HEK293 (cell line): ENCODE measurements around the gene MRPL32.

ENCODE experiments used
- CTCF ChIA-PET: fragments of 350-600 bp; formaldehyde crosslinking; extraction: SDS; loops from one replicate; lab custom pipeline; 2021; ENCODE audit warnings: antibody characterized with exemption; lab: Yijun Ruan, JAX
- POLR2A ChIA-PET: fragments of 300-600 bp; formaldehyde crosslinking; extraction: SDS; loops from one replicate; lab custom pipeline; 2020; ENCODE audit warnings: antibody characterized with exemption, inconsistent platforms; lab: Yijun Ruan, JAX
- H3K27ac ChIP-seq: fragments of 200-500 bp; sonication (Bioruptor generic); 2 replicates; pipeline ENCODE4 v1.5.1; 2014; ENCODE audit warnings: low read depth, low read length, control low read depth, inconsistent platforms; ENCODE audit errors: extremely low read depth
- H3K36me3 ChIP-seq, 2 experiments: fragments of 200-500 bp in 1 of 2; sonication (Bioruptor generic) in 1 of 2; 1 replicate in 1 of 2; 2 replicates in 1 of 2; pipeline ENCODE4 v1.5.1; 2014 to 2017; ENCODE audit warnings: inconsistent platforms in 2 of 2, low read length in 2 of 2; ENCODE audit not compliant: control insufficient read depth in 2 of 2, insufficient read depth in 1 of 2
- H3K4me1 ChIP-seq: fragments of 200-500 bp; sonication (Bioruptor generic); 2 replicates; pipeline ENCODE4 v1.5.1; 2014; ENCODE audit warnings: mild to moderate bottlenecking, low read length, inconsistent platforms; ENCODE audit not compliant: control insufficient read depth, insufficient read depth
- H3K4me3 ChIP-seq: 2 replicates; pipeline ENCODE4 v1.5.1; 2011; ENCODE audit warnings: low read depth, mild to moderate bottlenecking, control low read depth, low read length, moderate library complexity
- H3K9me3 ChIP-seq: fragments of 200-500 bp; sonication (Bioruptor generic); 2 replicates; pipeline ENCODE4 v1.5.1; 2014; ENCODE audit warnings: low read depth, low read length, inconsistent platforms; ENCODE audit not compliant: control insufficient read depth, insufficient read depth
- ATF2 ChIP-seq: fragments of 450-650 bp; formaldehyde crosslinking; IDR thresholded peaks from 2 replicates; pipeline ENCODE4 v1.5.1; 2016; ENCODE audit warnings: missing biosample characterization, missing genetic modification characterization, low read depth
- EGR2 ChIP-seq: fragments of 450-650 bp; formaldehyde crosslinking; IDR thresholded peaks from 2 replicates; pipeline ENCODE4 v1.5.1; 2016; ENCODE audit warnings: low read depth, missing biosample characterization, missing genetic modification characterization
- INSM2 ChIP-seq: fragments of 450-650 bp; formaldehyde crosslinking; IDR thresholded peaks from 2 replicates; pipeline ENCODE4 v1.5.1; 2016; ENCODE audit warnings: missing biosample characterization, missing genetic modification characterization
- KLF16 ChIP-seq: fragments of 450-650 bp; formaldehyde crosslinking; IDR thresholded peaks from 2 replicates; pipeline ENCODE4 v1.5.1; 2017; ENCODE audit warnings: missing biosample characterization, missing genetic modification characterization
- KLF8 ChIP-seq: fragments of 450-650 bp; formaldehyde crosslinking; IDR thresholded peaks from 2 replicates; pipeline ENCODE4 v1.5.1; 2016; ENCODE audit warnings: missing biosample characterization, missing genetic modification characterization
- PRDM1 ChIP-seq: fragments of 450-650 bp; formaldehyde crosslinking; IDR thresholded peaks from 2 replicates; pipeline ENCODE4; 2016; ENCODE audit warnings: missing biosample characterization, missing genetic modification characterization
- SP3 ChIP-seq: fragments of 450-650 bp; formaldehyde crosslinking; IDR thresholded peaks from 2 replicates; pipeline ENCODE4 v1.5.1; 2016; ENCODE audit warnings: missing biosample characterization, missing genetic modification characterization
- ZBTB11 ChIP-seq: fragments of 450-650 bp; formaldehyde crosslinking; conservative IDR thresholded peaks from 2 replicates; pipeline ENCODE4 v1.5.1; 2016; ENCODE audit warnings: low read depth, missing biosample characterization, missing genetic modification characterization
- ZBTB17 ChIP-seq: fragments of 450-650 bp; formaldehyde crosslinking; IDR thresholded peaks from 2 replicates; pipeline ENCODE4 v1.5.1; 2016; ENCODE audit warnings: missing biosample characterization, missing genetic modification characterization
- ZBTB20 ChIP-seq: fragments of 450-650 bp; formaldehyde crosslinking; IDR thresholded peaks from 2 replicates; pipeline ENCODE4 v1.5.1; 2016; ENCODE audit warnings: missing biosample characterization, missing genetic modification characterization
- ZBTB48 ChIP-seq: fragments of 450-650 bp; formaldehyde crosslinking; IDR thresholded peaks from 2 replicates; pipeline ENCODE4 v1.5.1; 2016; ENCODE audit warnings: missing biosample characterization, missing genetic modification characterization
- ZBTB6 ChIP-seq: fragments of 450-650 bp; formaldehyde crosslinking; IDR thresholded peaks from 2 replicates; pipeline ENCODE4 v1.5.1; 2017; ENCODE audit warnings: missing biosample characterization, missing genetic modification characterization
- ZNF157 ChIP-seq: fragments of 450-650 bp; formaldehyde crosslinking; IDR thresholded peaks from 2 replicates; pipeline ENCODE4 v1.5.1; 2016; ENCODE audit warnings: missing biosample characterization, missing genetic modification characterization
- ZNF16 ChIP-seq: fragments of 450-650 bp; formaldehyde crosslinking; IDR thresholded peaks from 2 replicates; pipeline ENCODE4 v1.5.1; 2016; ENCODE audit warnings: low read depth, missing biosample characterization, missing genetic modification characterization
- ZNF302 ChIP-seq: fragments of 450-650 bp; formaldehyde crosslinking; IDR thresholded peaks from 2 replicates; pipeline ENCODE4 v1.5.1; 2016; ENCODE audit warnings: missing biosample characterization, missing genetic modification characterization, low read depth
- ZNF311 ChIP-seq: fragments of 450-650 bp; formaldehyde crosslinking; IDR thresholded peaks from 2 replicates; pipeline ENCODE4 v1.5.1; 2017; ENCODE audit warnings: missing biosample characterization, missing genetic modification characterization, borderline replicate concordance
- ZNF324 ChIP-seq: fragments of 450-650 bp; formaldehyde crosslinking; IDR thresholded peaks from 2 replicates; pipeline ENCODE4 v1.5.1; 2016; ENCODE audit warnings: missing biosample characterization, missing genetic modification characterization
- ZNF366 ChIP-seq: fragments of 450-650 bp; formaldehyde crosslinking; conservative IDR thresholded peaks from 2 replicates; pipeline ENCODE4 v1.5.1; 2016; ENCODE audit warnings: missing biosample characterization, missing genetic modification characterization
- ZNF394 ChIP-seq: fragments of 450-650 bp; formaldehyde crosslinking; IDR thresholded peaks from 2 replicates; pipeline ENCODE4 v1.5.1; 2016; ENCODE audit warnings: missing biosample characterization, missing genetic modification characterization, mild to moderate bottlenecking, moderate library complexity, borderline replicate concordance
- ZNF404 ChIP-seq: fragments of 450-650 bp; formaldehyde crosslinking; IDR thresholded peaks from 2 replicates; pipeline ENCODE4 v1.5.1; 2017; ENCODE audit warnings: missing biosample characterization, missing genetic modification characterization
- ZNF449 ChIP-seq: fragments of 450-650 bp; formaldehyde crosslinking; IDR thresholded peaks from 2 replicates; pipeline ENCODE4 v1.5.1; 2017; ENCODE audit warnings: missing biosample characterization, mild to moderate bottlenecking, missing genetic modification characterization, moderate library complexity
- ZNF501 ChIP-seq: fragments of 450-650 bp; formaldehyde crosslinking; IDR thresholded peaks from 2 replicates; pipeline ENCODE4 v1.5.1; 2016; ENCODE audit warnings: missing biosample characterization, missing genetic modification characterization
- ZNF514 ChIP-seq: fragments of 450-650 bp; formaldehyde crosslinking; IDR thresholded peaks from 2 replicates; pipeline ENCODE4 v1.5.1; 2016; ENCODE audit warnings: missing biosample characterization, missing genetic modification characterization
- ZNF596 ChIP-seq: fragments of 450-650 bp; IDR thresholded peaks from 2 replicates; pipeline ENCODE4 v1.5.0; 2018; ENCODE audit warnings: missing biosample characterization, mild to moderate bottlenecking, missing genetic modification characterization, moderate library complexity
- ZNF670 ChIP-seq: fragments of 450-650 bp; formaldehyde crosslinking; IDR thresholded peaks from 2 replicates; pipeline ENCODE4 v1.5.1; 2016; ENCODE audit warnings: missing biosample characterization, missing genetic modification characterization, low read depth
- ZNF692 ChIP-seq: fragments of 450-650 bp; formaldehyde crosslinking; IDR thresholded peaks from 2 replicates; pipeline ENCODE4 v1.5.1; 2016; ENCODE audit warnings: missing biosample characterization, missing genetic modification characterization
- ZNF843 ChIP-seq: fragments of 450-650 bp; formaldehyde crosslinking; IDR thresholded peaks from 2 replicates; pipeline ENCODE4 v1.5.1; 2016; ENCODE audit warnings: missing biosample characterization, missing genetic modification characterization

The MRPL32 gene

GRCh38 chr7:42911454-42912447, 20.4 kb upstream of the MRPL32 start, which contains the start of gene C7orf25 (continued):
- TF ChIP-seq ZNF692 (tag by site-specific recombination), result peak; percentile 81
- TF ChIP-seq ZBTB17 (tag by site-specific recombination), result peak; percentile 97
- TF ChIP-seq ZNF404, result no peak
- no peak for TF ChIP-seq ZNF157
- TF ChIP-seq ZBTB6, result peak; percentile 71
- peak; percentile 81 for TF ChIP-seq ZNF449
- peak; percentile 65 for TF ChIP-seq INSM2 (tag by site-specific recombination)
- TF ChIP-seq ZBTB11, result peak; percentile 92
- TF ChIP-seq ZBTB48, result peak; percentile 45
- peak; percentile 52 for TF ChIP-seq ZNF843
- TF ChIP-seq SP3 (tag by site-specific recombination), result peak; percentile 93
- 0 out of 2 replicates have a peak, but pooled peaks have one; percentile 34 for TF ChIP-seq ZNF596
- no peak for TF ChIP-seq ZNF302 (tag by site-specific recombination)
- peak; percentile 72 for TF ChIP-seq KLF16
- TF ChIP-seq ZNF501, result peak; percentile 73; the same call in 1 of the 2 replicates
- peak; percentile 75 for TF ChIP-seq ZNF394 (tag by site-specific recombination)
- TF ChIP-seq ZNF324 (tag by site-specific recombination), result peak; percentile 94

GRCh38 chr7:42913591-42913990, 18.6 kb upstream of the MRPL32 start:
- no peak overlapping the region for H3K4me3 ChIP-seq
- H3K27ac ChIP-seq, result no peak overlapping the region
- ChIA-PET CTCF (interaction anchor here (0.7 to 1.1 kb wide), 4 partner anchors 13 to 973 kb away, joined by 3 read pairs; no protein-coding TSS in a partner anchor), POLR2A (no interaction called here)
- H3K4me1 ChIP-seq, result no peaks in the 10 kb centered on the region
- H3K9me3 ChIP-seq, result no peaks in the 10 kb centered on the region
- H3K36me3 ChIP-seq, result peaks cover 11 to 44% of the 10 kb centered on the region in 2 experiments
- TF ChIP-seq PRDM1 (tag by site-specific recombination) (no peak), ZNF16 (tag by site-specific recombination) (no peak), ATF2 (tag by site-specific recombination) (no peak), ZNF670 (tag by site-specific recombination) (no peak), KLF16 (no peak), ZNF366 (tag by site-specific recombination) (no peak), ZBTB20 (tag by site-specific recombination) (no peak), ZNF514 (tag by site-specific recombination) (no peak), EGR2 (tag by site-specific recombination) (no peak), ZNF311 (no peak), KLF8 (no peak)
